Body of pancreas (tissue), 4 donors: ENCODE measurements around the gene GUSB.

Experiments used
- POLR2A ChIP-seq, 3 donors: fragments of 450-650 bp; IDR thresholded peaks; one replicate each; pipeline ENCODE4 v1.6.1; 2016; ENCODE audit warnings: antibody characterized with exemption in 3 of 3, mild to moderate bottlenecking in 2 of 3
- TF ChIP-seq, protein P1 (sequence below), 7 experiments: fragments of 450-650 bp in 4 of 7; fragments of 200-600 bp in 3 of 7; sonication (generic) in 3 of 7; IDR thresholded peaks; one replicate each; pipeline ENCODE4 v1.5.1; 2016 to 2019; ENCODE audit warnings: antibody characterized with exemption in 7 of 7

DNA sequence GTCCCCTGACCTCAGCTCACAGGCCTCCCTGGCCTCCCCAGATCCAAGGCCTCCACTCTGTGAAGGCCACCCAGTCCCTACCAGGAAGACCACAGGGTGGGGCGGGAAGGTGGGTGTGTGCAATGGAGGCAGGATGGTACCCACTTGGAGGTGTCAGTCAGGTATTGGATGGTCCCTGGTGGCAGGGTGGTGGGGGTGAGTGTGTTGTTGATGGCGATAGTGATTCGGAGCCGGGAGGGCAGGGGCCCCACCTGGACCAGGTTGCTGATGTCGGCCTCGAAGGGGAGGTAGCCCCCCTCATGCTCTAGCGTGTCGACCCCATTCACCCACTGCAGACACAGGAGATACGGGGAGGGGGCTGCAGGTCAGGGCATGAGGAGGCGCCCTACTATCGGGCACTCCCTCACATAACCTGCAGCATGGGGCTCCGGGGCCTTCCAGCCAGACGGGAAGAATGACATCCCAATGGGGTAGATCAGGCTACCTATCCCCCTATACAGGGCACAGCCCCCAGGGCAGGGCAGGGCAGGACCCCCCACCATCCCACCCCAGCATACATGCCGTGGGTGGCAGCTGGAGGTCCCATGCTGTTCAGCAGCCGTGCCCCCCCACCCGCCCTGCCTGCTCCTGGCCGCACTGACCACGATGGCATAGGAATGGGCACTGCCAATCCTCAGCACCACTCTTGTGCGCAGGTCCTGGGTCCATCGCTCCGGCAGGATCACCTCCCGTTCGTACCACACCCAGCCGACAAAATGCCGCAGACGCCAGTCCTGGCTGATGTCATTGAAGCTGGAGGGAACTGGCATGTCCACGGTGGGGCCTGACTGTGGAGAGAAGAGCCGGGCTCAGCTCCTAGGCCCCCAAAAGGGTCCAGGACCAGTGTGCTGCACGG lies 2.2 kb downstream of the GUSB start:
- TF ChIP-seq, protein P1, sequence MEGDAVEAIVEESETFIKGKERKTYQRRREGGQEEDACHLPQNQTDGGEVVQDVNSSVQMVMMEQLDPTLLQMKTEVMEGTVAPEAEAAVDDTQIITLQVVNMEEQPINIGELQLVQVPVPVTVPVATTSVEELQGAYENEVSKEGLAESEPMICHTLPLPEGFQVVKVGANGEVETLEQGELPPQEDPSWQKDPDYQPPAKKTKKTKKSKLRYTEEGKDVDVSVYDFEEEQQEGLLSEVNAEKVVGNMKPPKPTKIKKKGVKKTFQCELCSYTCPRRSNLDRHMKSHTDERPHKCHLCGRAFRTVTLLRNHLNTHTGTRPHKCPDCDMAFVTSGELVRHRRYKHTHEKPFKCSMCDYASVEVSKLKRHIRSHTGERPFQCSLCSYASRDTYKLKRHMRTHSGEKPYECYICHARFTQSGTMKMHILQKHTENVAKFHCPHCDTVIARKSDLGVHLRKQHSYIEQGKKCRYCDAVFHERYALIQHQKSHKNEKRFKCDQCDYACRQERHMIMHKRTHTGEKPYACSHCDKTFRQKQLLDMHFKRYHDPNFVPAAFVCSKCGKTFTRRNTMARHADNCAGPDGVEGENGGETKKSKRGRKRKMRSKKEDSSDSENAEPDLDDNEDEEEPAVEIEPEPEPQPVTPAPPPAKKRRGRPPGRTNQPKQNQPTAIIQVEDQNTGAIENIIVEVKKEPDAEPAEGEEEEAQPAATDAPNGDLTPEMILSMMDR (IDR thresholded peaks at IDR 0.05) = no peak
- no peak for TF ChIP-seq POLR2A (IDR thresholded peaks at IDR 0.05)
